Colonic mucosa (tissue), 4 donors: ENCODE measurements around the gene THRB. TPM values are rescaled to one million over a fixed set of nuclear protein-coding genes. Genes with fewer than 3 reads are reported as not detected.

Source experiments
- DNase-seq: peaks from one replicate; pipeline ENCODE4 v3.0.0-alpha.2; 2020
- H3K27ac ChIP-seq: fragments of 200-600 bp; one replicate; pipeline ENCODE4 v1.8.0; 2021
- H3K27me3 ChIP-seq: fragments of 200-600 bp; one replicate; pipeline ENCODE4 v1.8.0; 2021
- H3K36me3 ChIP-seq: fragments of 200-600 bp; one replicate; pipeline ENCODE4 v1.8.0; 2021
- H3K4me1 ChIP-seq: fragments of 200-600 bp; one replicate; pipeline ENCODE4 v1.8.0; 2021; ENCODE audit warnings: mild to moderate bottlenecking
- H3K4me3 ChIP-seq: fragments of 200-600 bp; one replicate; pipeline ENCODE4 v1.8.0; 2021
- H3K9ac ChIP-seq, 2 donors: one replicate each; pipeline ENCODE4 v1.7.0; 2013; ENCODE audit warnings: control low read depth in 2 of 2, low read depth in 2 of 2, low read length in 2 of 2
- H3K9me3 ChIP-seq: fragments of 200-600 bp; one replicate; pipeline ENCODE4 v1.8.0; 2021
- intact Hi-C: fragments of 100-400 bp; cut with DNase I; formaldehyde crosslinking; loops from one replicate; pipeline ENCODE4 v1.14.1; 2022
- total RNA-seq, 2 donors: library from RNA; stranded (reverse); fragmentation: NEBNext Ultra II Directional in 1 of 2; extraction: Animal tissue kit (Norgen Biotek cat#: 25700) in 1 of 2; gene quantifications; one replicate each; pipeline ENCODE4 v1.2.1, GENCODE V29; 2021
- TF ChIP-seq, protein P1 (sequence below): fragments of 200-600 bp; IDR thresholded peaks from one replicate; pipeline ENCODE4 v1.8.0; 2022; ENCODE audit warnings: antibody characterized with exemption, mild to moderate bottlenecking
- donor health status: healthy.
- donor health status: DM: no; HTN: no; CAD: no.
- donor health status: DM: no; HTN: no; CAD: no.

The THRB gene
- total RNA-seq, 2 donors from 2014 or later = 23.3 to 27.6 TPM

- TF ChIP-seq, protein P1, sequence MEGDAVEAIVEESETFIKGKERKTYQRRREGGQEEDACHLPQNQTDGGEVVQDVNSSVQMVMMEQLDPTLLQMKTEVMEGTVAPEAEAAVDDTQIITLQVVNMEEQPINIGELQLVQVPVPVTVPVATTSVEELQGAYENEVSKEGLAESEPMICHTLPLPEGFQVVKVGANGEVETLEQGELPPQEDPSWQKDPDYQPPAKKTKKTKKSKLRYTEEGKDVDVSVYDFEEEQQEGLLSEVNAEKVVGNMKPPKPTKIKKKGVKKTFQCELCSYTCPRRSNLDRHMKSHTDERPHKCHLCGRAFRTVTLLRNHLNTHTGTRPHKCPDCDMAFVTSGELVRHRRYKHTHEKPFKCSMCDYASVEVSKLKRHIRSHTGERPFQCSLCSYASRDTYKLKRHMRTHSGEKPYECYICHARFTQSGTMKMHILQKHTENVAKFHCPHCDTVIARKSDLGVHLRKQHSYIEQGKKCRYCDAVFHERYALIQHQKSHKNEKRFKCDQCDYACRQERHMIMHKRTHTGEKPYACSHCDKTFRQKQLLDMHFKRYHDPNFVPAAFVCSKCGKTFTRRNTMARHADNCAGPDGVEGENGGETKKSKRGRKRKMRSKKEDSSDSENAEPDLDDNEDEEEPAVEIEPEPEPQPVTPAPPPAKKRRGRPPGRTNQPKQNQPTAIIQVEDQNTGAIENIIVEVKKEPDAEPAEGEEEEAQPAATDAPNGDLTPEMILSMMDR = no peak
- Histone ChIP-seq H3K36me3 (no peaks in the 10 kb centered on the region), H3K9ac (no peak overlapping the region), H3K27ac (no peak overlapping the region), H3K27me3 (no peaks in the 10 kb centered on the region), H3K4me1 (no peaks in the 10 kb centered on the region), H3K9me3 (no peaks in the 10 kb centered on the region), H3K4me3 (no peak overlapping the region)
- no peak for DNase-seq
- intact Hi-C loops = loop anchor here (10.0 kb wide), 2 partner anchors 233 to 383 kb away; partner anchors contain the start of gene THRB
These were observed 233.1 kb downstream of the THRB start for GRCh38 chr3:24261521-24261920.

DNA sequence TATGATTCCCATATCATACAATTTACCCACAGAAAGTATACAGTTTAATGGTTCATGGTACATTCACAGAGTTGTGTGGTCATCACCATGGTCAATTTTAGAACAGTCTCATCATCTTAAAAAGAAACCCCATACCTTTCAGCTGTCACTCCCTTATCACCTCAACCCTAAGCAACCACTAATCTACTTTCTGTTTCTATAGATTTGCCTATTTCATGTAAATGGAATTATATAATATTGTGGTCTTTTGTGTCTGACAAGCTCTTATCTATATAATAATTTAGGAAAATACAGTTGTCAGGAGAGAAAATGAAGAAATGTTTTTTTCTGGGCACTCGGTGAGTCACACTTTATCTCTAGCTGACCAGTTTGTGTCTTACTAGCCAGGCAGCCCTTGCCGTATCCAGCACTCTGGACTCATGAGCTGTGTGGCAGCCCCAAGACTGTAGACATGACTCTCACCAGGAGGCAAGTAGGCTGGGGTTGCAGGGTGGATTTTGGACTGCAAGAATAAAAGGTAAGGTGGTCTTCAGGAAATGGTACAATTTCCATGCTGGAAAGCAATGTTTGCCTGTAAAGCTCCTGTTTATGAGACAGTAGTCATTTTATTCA lies 234.6 kb downstream of the THRB start:
- H3K27ac ChIP-seq = no peak overlapping the region
- no peak overlapping the region for H3K4me3 ChIP-seq
- DNase-seq = no peak
- TF ChIP-seq, protein P1 = no peak
- no peak overlapping the region for H3K9ac ChIP-seq
- no peaks in the 10 kb centered on the region for H3K9me3 ChIP-seq
- H3K36me3 ChIP-seq = no peaks in the 10 kb centered on the region
- intact Hi-C loops = loop anchor here (10.0 kb wide), 3 partner anchors 235 to 385 kb away; partner anchors contain the start of gene THRB
- no peaks in the 10 kb centered on the region for H3K27me3 ChIP-seq
- H3K4me1 ChIP-seq = no peaks in the 10 kb centered on the region

DNA sequence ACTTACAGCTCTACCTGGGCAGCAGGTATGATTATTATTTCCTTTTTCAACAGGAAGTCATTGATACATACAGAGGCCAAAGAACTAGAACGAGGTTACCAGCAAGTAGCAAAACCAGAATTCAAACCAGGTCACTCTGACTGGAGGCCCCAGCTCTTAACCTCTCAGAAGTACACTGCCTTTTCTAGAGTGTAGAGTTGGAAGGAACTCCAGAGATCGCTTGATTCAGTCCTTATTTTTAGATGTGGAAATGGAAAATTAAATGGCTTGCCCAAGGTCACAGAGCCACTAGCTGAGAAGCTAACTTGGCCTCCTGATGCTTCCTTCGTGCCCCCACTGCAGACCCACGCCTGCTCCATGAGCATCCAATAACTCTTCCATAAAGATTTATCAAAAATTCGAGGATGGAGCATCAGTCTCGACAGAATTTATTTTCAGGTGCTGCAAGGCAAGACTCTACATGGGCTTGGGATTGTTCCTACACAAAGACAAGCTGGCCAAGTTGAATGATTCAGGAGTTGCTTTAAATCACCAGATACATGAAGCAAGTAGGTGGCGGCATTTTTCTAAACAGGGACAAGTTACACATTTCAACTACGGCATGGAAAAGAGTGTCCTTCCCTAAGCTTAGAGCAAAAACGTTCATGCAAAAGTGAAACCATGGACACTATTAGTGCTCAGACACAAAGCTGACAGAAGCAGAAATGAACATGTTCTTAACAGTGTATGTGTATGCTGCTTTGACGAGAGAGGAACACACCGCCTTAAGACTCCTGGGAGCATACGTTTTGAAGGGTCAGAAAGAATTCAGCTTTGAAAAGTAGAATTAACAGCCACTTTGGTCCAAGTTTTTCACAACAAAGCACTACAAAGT lies 235.7 kb downstream of the THRB start:
- Histone ChIP-seq H3K27ac (no peak overlapping the region), H3K36me3 (no peaks in the 10 kb centered on the region), H3K4me3 (no peak overlapping the region), H3K4me1 (no peaks in the 10 kb centered on the region), H3K9me3 (no peaks in the 10 kb centered on the region), H3K9ac (no peak overlapping the region), H3K27me3 (no peaks in the 10 kb centered on the region)
- TF ChIP-seq, protein P1 = no peak
- intact Hi-C loops = loop anchor here (10.0 kb wide), 1 partner anchor 364 kb away; no protein-coding TSS in a partner anchor
- no peak for DNase-seq

- no peaks in the 10 kb centered on the region for H3K27me3 ChIP-seq
- no peak overlapping the region for H3K4me3 ChIP-seq
- intact Hi-C loops = loop anchor here (10.0 kb wide), 1 partner anchor 363 kb away; no protein-coding TSS in a partner anchor
- H3K9me3 ChIP-seq = no peaks in the 10 kb centered on the region
- H3K27ac ChIP-seq = no peak overlapping the region
- H3K9ac ChIP-seq = no peak overlapping the region
- H3K36me3 ChIP-seq = no peaks in the 10 kb centered on the region
- TF ChIP-seq, protein P1 = no peak
- no peak for DNase-seq
- no peaks in the 10 kb centered on the region for H3K4me1 ChIP-seq
These were observed 236.4 kb downstream of the THRB start for GRCh38 chr3:24258260-24258659.

- Histone ChIP-seq H3K4me3 (no peak overlapping the region), H3K4me1 (no peaks in the 10 kb centered on the region), H3K9ac (no peak overlapping the region), H3K9me3 (no peaks in the 10 kb centered on the region), H3K27ac (no peak overlapping the region), H3K36me3 (no peaks in the 10 kb centered on the region), H3K27me3 (no peaks in the 10 kb centered on the region)
- intact Hi-C loops = loop anchor here (10.0 kb wide), 1 partner anchor 361 kb away; no protein-coding TSS in a partner anchor
- TF ChIP-seq, protein P1 = no peak
- no peak for DNase-seq
These were observed 239.2 kb downstream of the THRB start for GRCh38 chr3:24255414-24255813.
